A673 (cell line): ENCODE data around the gene SLC22A24. TPM values are rescaled to one million over a fixed set of nuclear protein-coding genes. Genes with fewer than 3 reads are reported as not detected.

Source experiments
- BruUV-seq: library from RNA; stranded (reverse); fragments of 400-500 nt; replicated peaks from 2 replicates; lab custom pipeline; 2021; lab: Mats Ljungman, UMichigan
- CTCF ChIA-PET: fragments of 300-600 bp; sonication (Branson Sonifier 250); formaldehyde crosslinking; loops from one replicate; lab custom pipeline; 2022; ENCODE audit warnings: antibody characterized with exemption; lab: Charles Lee
- POLR2A ChIA-PET: fragments of 300-600 bp; sonication (Branson Sonifier 250); formaldehyde crosslinking; loops from one replicate; lab custom pipeline; 2022; ENCODE audit warnings: antibody characterized with exemption; ENCODE audit not compliant: low non-redundant PET; lab: Charles Lee
- DNase-seq: peaks from one replicate; pipeline ENCODE4 v3.0.0-alpha.2; 2015; ENCODE audit warnings: low spot score
- H3K27ac ChIP-seq: fragments of 200-600 bp; sonication (generic); 2 replicates; pipeline ENCODE4 v1.5.1; 2016; ENCODE audit warnings: mixed run types, low read depth, mild to moderate bottlenecking, mixed read lengths, antibody characterized with exemption, low read length; ENCODE audit not compliant: poor library complexity, severe bottlenecking
- H3K27me3 ChIP-seq: fragments of 200-600 bp; sonication (generic); replicated peaks from 2 replicates; pipeline ENCODE4 v1.6.1; 2017; ENCODE audit warnings: mixed run types, low read depth, mild to moderate bottlenecking, mixed read lengths, antibody characterized with exemption, low read length; ENCODE audit not compliant: insufficient read depth, poor library complexity
- H3K36me3 ChIP-seq: fragments of 200-600 bp; sonication (generic); 2 replicates; pipeline ENCODE4 v1.6.1; 2016; ENCODE audit warnings: mixed run types, mild to moderate bottlenecking, mixed read lengths, antibody characterized with exemption, low read length; ENCODE audit not compliant: insufficient read depth, poor library complexity, severe bottlenecking
- H3K4me1 ChIP-seq: fragments of 200-600 bp; sonication (generic); 2 replicates; pipeline ENCODE4 v1.6.1; 2017; ENCODE audit warnings: mixed run types, mild to moderate bottlenecking, mixed read lengths, antibody characterized with exemption, low read length; ENCODE audit not compliant: insufficient read depth, poor library complexity, severe bottlenecking
- H3K4me3 ChIP-seq: fragments of 200-600 bp; sonication (generic); 2 replicates; pipeline ENCODE4 v1.5.1; 2016; ENCODE audit warnings: low read depth, mixed run types, mild to moderate bottlenecking, mixed read lengths, low read length; ENCODE audit not compliant: poor library complexity, severe bottlenecking
- H3K9me3 ChIP-seq: fragments of 200-600 bp; sonication (generic); 2 replicates; pipeline ENCODE4 v1.6.1; 2016; ENCODE audit warnings: mixed run types, low read depth, mild to moderate bottlenecking, mixed read lengths, antibody characterized with exemption, low read length; ENCODE audit not compliant: poor library complexity, severe bottlenecking
- CTCF ChIP-seq: fragments of 300-800, 200-600 bp; sonication (generic); conservative IDR thresholded peaks from 2 replicates; pipeline ENCODE4 v1.5.1; 2017; ENCODE audit warnings: low read depth, mild to moderate bottlenecking, antibody characterized with exemption, low read length, moderate library complexity, mixed read lengths
- EZH2 ChIP-seq: fragments of 200-600 bp; sonication (generic); IDR thresholded peaks from 2 replicates; pipeline ENCODE4 v1.6.1; 2017; ENCODE audit warnings: borderline replicate concordance, low read depth, mild to moderate bottlenecking, mixed read lengths, antibody characterized with exemption, low read length; ENCODE audit not compliant: poor library complexity, severe bottlenecking
- intact Hi-C: fragments of 100-400 bp; cut with micrococcal nuclease; formaldehyde crosslinking; loops from one replicate; pipeline ENCODE4 v1.10.0; 2022; ENCODE audit not compliant: unreplicated experiment
- total RNA-seq: library from RNA; stranded (reverse); gene quantifications from 2 replicates; pipeline ENCODE4 v1.2.3, GENCODE V29; 2021

SLC22A24 gene
- total RNA-seq, 1 experiment from 2014 or later, result not detected

GRCh38 chr11:63032457-63032856 lies 111.6 kb downstream of the SLC22A24 start:
- TF ChIP-seq EZH2 (no peak), CTCF (no peak)
- DNase-seq, result no peak
- Histone ChIP-seq H3K27ac (no peak overlapping the region), H3K27me3 (peaks cover 9% of the 10 kb centered on the region), H3K4me3 (no peak overlapping the region), H3K4me1 (no peaks in the 10 kb centered on the region), H3K9me3 (no peaks in the 10 kb centered on the region), H3K36me3 (no peaks in the 10 kb centered on the region)
- CTCF ChIA-PET, result no interaction called here
- POLR2A ChIA-PET, result no interaction called here
- BruUV-seq, result no TSS peak
- intact Hi-C loops, result loop anchor here (10.0 kb wide), 1 partner anchor 242 kb away; no protein-coding TSS in a partner anchor

Other genes with a start within 250 kb of the SLC22A24 start
- 0.17 and 0.41 TPM in 2 replicates for gene CHRM1, start 222.9 kb downstream of the SLC22A24 start, total RNA-seq
- not detected in 2 replicates for gene SLC22A6, start 159.3 kb downstream of the SLC22A24 start, total RNA-seq
- not detected in 2 replicates for gene SLC22A8, start 128.4 kb downstream of the SLC22A24 start, total RNA-seq
- not detected in 2 replicates for gene SLC22A25, start 99.4 kb upstream of the SLC22A24 start, total RNA-seq
- not detected in 2 replicates for gene SLC22A9, start 225.6 kb upstream of the SLC22A24 start, total RNA-seq